GM18511 (cell line): ENCODE results near the gene CXCL12.

ENCODE experiments used
- ATAC-seq: cut with Tn5 transposase; IDR thresholded peaks from one replicate; pipeline ENCODE4 v1.9.1; 2021; ENCODE audit warnings: mild to moderate bottlenecking, moderate library complexity; ENCODE audit not compliant: unreplicated experiment

CXCL12 gene

GRCh38 chr10:44385026-44385695, at the start of gene CXCL12:
TSS of gene CXCL12 (minus strand) at chr10:44385097. CDS start at chr10:44385005, 92 bp downstream.
- ATAC-seq = no peak

- no peak for ATAC-seq
Observed at GRCh38 chr10:44427479-44427878, 42.6 kb upstream of the CXCL12 start.

- ATAC-seq = no peak
Observed at GRCh38 chr10:44427037-44427436, 42.1 kb upstream of the CXCL12 start.

- no peak for ATAC-seq
Observed at GRCh38 chr10:44426247-44427034, 41.5 kb upstream of the CXCL12 start.

GRCh38 chr10:44425466-44425865, 40.6 kb upstream of the CXCL12 start:
- ATAC-seq = no peak

GRCh38 chr10:44424957-44425356, 40.1 kb upstream of the CXCL12 start:
- no peak for ATAC-seq

- no peak for ATAC-seq
Observed at GRCh38 chr10:44424298-44424697, 39.4 kb upstream of the CXCL12 start.

- ATAC-seq = no peak
Observed at GRCh38 chr10:44422570-44423101, 37.7 kb upstream of the CXCL12 start.

GRCh38 chr10:44422153-44422552, 37.3 kb upstream of the CXCL12 start:
- no peak for ATAC-seq

GRCh38 chr10:44419790-44420549, 35.1 kb upstream of the CXCL12 start:
- ATAC-seq = no peak

GRCh38 chr10:44418637-44419036, 33.7 kb upstream of the CXCL12 start:
- ATAC-seq = no peak

GRCh38 chr10:44417761-44418160, 32.9 kb upstream of the CXCL12 start:
- no peak for ATAC-seq

GRCh38 chr10:44416936-44417335, 32.0 kb upstream of the CXCL12 start:
- ATAC-seq = no peak

- ATAC-seq = no peak
Observed at GRCh38 chr10:44416021-44416771, 31.3 kb upstream of the CXCL12 start.

GRCh38 chr10:44415121-44415520, 30.2 kb upstream of the CXCL12 start:
- no peak for ATAC-seq

GRCh38 chr10:44413416-44413815, 28.5 kb upstream of the CXCL12 start:
- no peak for ATAC-seq

- ATAC-seq = no peak
Observed at GRCh38 chr10:44411251-44411650, 26.4 kb upstream of the CXCL12 start.

GRCh38 chr10:44404741-44405437, 20.0 kb upstream of the CXCL12 start:
- no peak for ATAC-seq

- ATAC-seq = no peak
Observed at GRCh38 chr10:44402465-44403195, 17.7 kb upstream of the CXCL12 start.
